Fibroblast of lung (primary cell): ENCODE results near the gene SLC39A9. TPM values are rescaled to one million over a fixed set of nuclear protein-coding genes. Genes with fewer than 3 reads are reported as not detected.

Experiments used
- DNase-seq, 2 donors: peaks; one replicate each; pipeline versions ENCODE4 v3.0.0 to v3.0.0-alpha.2; 2010; ENCODE audit warnings: low read depth in 2 of 2
- H2AFZ ChIP-seq: 2 replicates; pipeline ENCODE4 v1.5.1; 2012; ENCODE audit warnings: low read length, control low read depth, inconsistent platforms
- H3K27ac ChIP-seq: 2 replicates; pipeline ENCODE4 v1.5.1; 2011; ENCODE audit warnings: low read length, control low read depth; ENCODE audit not compliant: insufficient read depth
- H3K27me3 ChIP-seq: 2 replicates; pipeline ENCODE4 v1.5.1; 2011; ENCODE audit warnings: mild to moderate bottlenecking, low read length; ENCODE audit not compliant: control insufficient read depth, insufficient read depth
- H3K36me3 ChIP-seq: 2 replicates; pipeline ENCODE4 v1.5.1; 2011; ENCODE audit warnings: low read length; ENCODE audit not compliant: control insufficient read depth, insufficient read depth
- H3K4me1 ChIP-seq: 2 replicates; pipeline ENCODE4 v1.5.1; 2011; ENCODE audit warnings: low read length; ENCODE audit not compliant: control insufficient read depth, insufficient read depth; ENCODE audit errors: extremely low read depth
- H3K4me2 ChIP-seq: 2 replicates; pipeline ENCODE4 v1.5.1; 2011; ENCODE audit warnings: low read length, control low read depth; ENCODE audit not compliant: insufficient read depth; ENCODE audit errors: extremely low read depth
- H3K4me3 ChIP-seq, 4 experiments: fragments of 200-600 bp in 1 of 4; sonication (generic) in 1 of 4; replicated peaks in 1 of 4; 2 replicates each; pipeline ENCODE4 v1.5.1; 2011 to 2016; ENCODE audit warnings: low read length in 4 of 4, low read depth in 3 of 4, mild to moderate bottlenecking in 3 of 4, control low read depth in 2 of 4, inconsistent platforms in 1 of 4, mixed read lengths in 1 of 4; ENCODE audit not compliant: insufficient read depth in 1 of 4; ENCODE audit errors: control extremely low read depth in 1 of 4
- H3K79me2 ChIP-seq: 2 replicates; pipeline ENCODE4 v1.5.1; 2012; ENCODE audit warnings: mild to moderate bottlenecking, low read length, inconsistent platforms; ENCODE audit not compliant: control insufficient read depth, insufficient read depth
- H3K9ac ChIP-seq: 2 replicates; pipeline ENCODE4 v1.5.1; 2011; ENCODE audit warnings: mild to moderate bottlenecking, low read length, control low read depth; ENCODE audit not compliant: insufficient read depth
- H3K9me3 ChIP-seq: 2 replicates; pipeline ENCODE4 v1.5.1; 2012; ENCODE audit warnings: low read depth, low read length; ENCODE audit not compliant: control insufficient read depth, insufficient read depth
- H4K20me1 ChIP-seq: 2 replicates; pipeline ENCODE4 v1.5.1; 2011; ENCODE audit warnings: low read length; ENCODE audit not compliant: control insufficient read depth, insufficient read depth; ENCODE audit errors: extremely low read depth
- EZH2 ChIP-seq: IDR thresholded peaks from 2 replicates; pipeline ENCODE4 v1.5.1; 2012; ENCODE audit warnings: low read length, control low read depth, mild to moderate bottlenecking; ENCODE audit errors: missing control alignments
- polyA plus RNA-seq, 2 donors: library from polyadenylated mRNA; depleted of rRNA in 1 of 2; stranded (reverse) in 1 of 2; unstranded in 1 of 2; fragments of >200 nt; gene quantifications; 2 replicates each; pipeline ENCODE4 v1.2.1, GENCODE V29; 2011 to 2012; ENCODE audit warnings: missing spikeins in 1 of 2
- total RNA-seq: library from RNA; depleted of rRNA; stranded (reverse); fragments of >200 nt; gene quantifications from 2 replicates; pipeline ENCODE4 v1.2.1, GENCODE V29; 2014
- TF ChIP-seq, protein P1 (sequence below), 2 donors: IDR thresholded peaks in 1 of 2; conservative IDR thresholded peaks in 1 of 2; 1 replicate in 1 of 2; 2 replicates in 1 of 2; pipeline ENCODE4 v1.5.1; 2011 to 2012; ENCODE audit warnings: low read length in 2 of 2, control low read depth in 1 of 2, inconsistent platforms in 1 of 2, low read depth in 1 of 2, mild to moderate bottlenecking in 1 of 2

The SLC39A9 gene
- total and polyA plus RNA-seq, 2 donors (not counting 1 experiment from before 2014, with no cell fraction given), result 81.9 to 104 TPM

DNA sequence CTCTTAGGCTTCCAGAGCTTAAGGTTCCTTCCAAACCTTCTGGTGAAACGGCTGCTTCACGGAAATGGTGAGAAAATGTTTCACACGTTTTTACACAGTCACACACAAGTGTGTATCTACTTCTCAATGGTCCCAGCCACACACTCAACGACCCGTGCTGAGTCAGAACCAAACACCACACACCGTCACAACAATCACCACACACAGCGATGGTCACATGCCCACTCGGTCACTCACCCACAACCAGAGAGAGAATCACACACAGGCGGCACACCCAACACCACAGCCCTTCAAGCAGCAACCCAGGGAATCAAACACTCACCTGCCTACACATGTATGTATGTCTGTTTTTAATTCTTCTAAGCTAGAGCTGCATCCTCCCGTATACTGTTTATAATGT, 73.4 kb downstream of the SLC39A9 start:
- H3K4me1 ChIP-seq, result no peaks in the 10 kb centered on the region
- no peak overlapping the region for H3K4me3 ChIP-seq
- H3K79me2 ChIP-seq, result no peaks in the 10 kb centered on the region
- DNase-seq, result no peak
- no peaks in the 10 kb centered on the region for H3K27me3 ChIP-seq
- no peak for TF ChIP-seq EZH2
- TF ChIP-seq, protein P1, sequence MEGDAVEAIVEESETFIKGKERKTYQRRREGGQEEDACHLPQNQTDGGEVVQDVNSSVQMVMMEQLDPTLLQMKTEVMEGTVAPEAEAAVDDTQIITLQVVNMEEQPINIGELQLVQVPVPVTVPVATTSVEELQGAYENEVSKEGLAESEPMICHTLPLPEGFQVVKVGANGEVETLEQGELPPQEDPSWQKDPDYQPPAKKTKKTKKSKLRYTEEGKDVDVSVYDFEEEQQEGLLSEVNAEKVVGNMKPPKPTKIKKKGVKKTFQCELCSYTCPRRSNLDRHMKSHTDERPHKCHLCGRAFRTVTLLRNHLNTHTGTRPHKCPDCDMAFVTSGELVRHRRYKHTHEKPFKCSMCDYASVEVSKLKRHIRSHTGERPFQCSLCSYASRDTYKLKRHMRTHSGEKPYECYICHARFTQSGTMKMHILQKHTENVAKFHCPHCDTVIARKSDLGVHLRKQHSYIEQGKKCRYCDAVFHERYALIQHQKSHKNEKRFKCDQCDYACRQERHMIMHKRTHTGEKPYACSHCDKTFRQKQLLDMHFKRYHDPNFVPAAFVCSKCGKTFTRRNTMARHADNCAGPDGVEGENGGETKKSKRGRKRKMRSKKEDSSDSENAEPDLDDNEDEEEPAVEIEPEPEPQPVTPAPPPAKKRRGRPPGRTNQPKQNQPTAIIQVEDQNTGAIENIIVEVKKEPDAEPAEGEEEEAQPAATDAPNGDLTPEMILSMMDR (conservative IDR thresholded peaks at IDR 0.05 in 1 of 2, IDR thresholded peaks at IDR 0.05 in 1 of 2; ENCODE audit: low read depth in 1 of 2, low read length in 2 of 2), result no peak
- H3K27ac ChIP-seq, result no peak overlapping the region
- H3K9ac ChIP-seq, result no peak overlapping the region
- no peak overlapping the region for H2AFZ ChIP-seq
- H4K20me1 ChIP-seq, result no peaks in the 10 kb centered on the region
- H3K4me2 ChIP-seq, result no peak overlapping the region
- H3K9me3 ChIP-seq, result no peaks in the 10 kb centered on the region
- H3K36me3 ChIP-seq, result no peaks in the 10 kb centered on the region

- H2AFZ ChIP-seq, result no peak overlapping the region
- no peak for DNase-seq
- H3K27ac ChIP-seq, result no peak overlapping the region
- no peak overlapping the region for H3K4me2 ChIP-seq
- H4K20me1 ChIP-seq, result no peaks in the 10 kb centered on the region
- no peaks in the 10 kb centered on the region for H3K27me3 ChIP-seq
- no peaks in the 10 kb centered on the region for H3K9me3 ChIP-seq
- TF ChIP-seq, protein P1 (conservative IDR thresholded peaks at IDR 0.05 in 1 of 2, IDR thresholded peaks at IDR 0.05 in 1 of 2; ENCODE audit: low read depth in 1 of 2, low read length in 2 of 2), result no peak
- TF ChIP-seq EZH2, result no peak
- no peak overlapping the region for H3K9ac ChIP-seq
- H3K79me2 ChIP-seq, result no peaks in the 10 kb centered on the region
- H3K4me3 ChIP-seq, result no peak overlapping the region
- H3K4me1 ChIP-seq, result no peaks in the 10 kb centered on the region
- H3K36me3 ChIP-seq, result no peaks in the 10 kb centered on the region
Measured at GRCh38 chr14:69473260-69473659, 74.8 kb downstream of the SLC39A9 start.

GRCh38 chr14:69473946-69474345, 75.5 kb downstream of the SLC39A9 start:
- H4K20me1 ChIP-seq, result no peaks in the 10 kb centered on the region
- H3K4me3 ChIP-seq, result no peak overlapping the region
- H3K9me3 ChIP-seq, result no peaks in the 10 kb centered on the region
- no peaks in the 10 kb centered on the region for H3K27me3 ChIP-seq
- H3K79me2 ChIP-seq, result no peaks in the 10 kb centered on the region
- no peak overlapping the region for H3K27ac ChIP-seq
- no peak overlapping the region for H3K9ac ChIP-seq
- TF ChIP-seq EZH2, result no peak
- TF ChIP-seq, protein P1 (conservative IDR thresholded peaks at IDR 0.05 in 1 of 2, IDR thresholded peaks at IDR 0.05 in 1 of 2; ENCODE audit: low read depth in 1 of 2, low read length in 2 of 2), result no peak
- no peak overlapping the region for H3K4me2 ChIP-seq
- DNase-seq, result no peak
- H3K36me3 ChIP-seq, result no peaks in the 10 kb centered on the region
- H3K4me1 ChIP-seq, result no peaks in the 10 kb centered on the region
- H2AFZ ChIP-seq, result no peak overlapping the region
